Hepatocyte (in vitro differentiated cells): ENCODE measurements around the gene TSHZ1. TPM values are rescaled to one million over a fixed set of nuclear protein-coding genes. Genes with fewer than 3 reads are reported as not detected.

Source experiments
- DNase-seq: peaks from one replicate; pipeline ENCODE4 v3.0.0-alpha.2; 2016; ENCODE audit warnings: low spot score
- H2AFZ ChIP-seq: fragments of 200-600 bp; sonication (generic); 2 replicates; pipeline ENCODE4 v1.6.0; 2016; ENCODE audit warnings: antibody characterized with exemption, mild to moderate bottlenecking
- H3K27ac ChIP-seq: fragments of 200-600 bp; sonication (generic); 2 replicates; pipeline ENCODE4 v1.5.1; 2016; ENCODE audit warnings: mild to moderate bottlenecking
- H3K27me3 ChIP-seq: fragments of 200-600 bp; sonication (generic); 2 replicates; pipeline ENCODE4 v1.6.1; 2016
- H3K36me3 ChIP-seq: fragments of 200-600 bp; sonication (generic); replicated peaks from 2 replicates; pipeline ENCODE4 v1.5.1; 2016; ENCODE audit warnings: low read depth; ENCODE audit not compliant: insufficient read depth
- H3K4me1 ChIP-seq: fragments of 200-600 bp; sonication (generic); 2 replicates; pipeline ENCODE4 v1.5.1; 2016; ENCODE audit warnings: mild to moderate bottlenecking, moderate library complexity; ENCODE audit not compliant: insufficient read depth
- H3K4me2 ChIP-seq: fragments of 200-600 bp; sonication (generic); 2 replicates; pipeline ENCODE4 v1.6.0; 2016
- H3K4me3 ChIP-seq: fragments of 200-600 bp; sonication (generic); 2 replicates; pipeline ENCODE4 v1.5.1; 2016; ENCODE audit warnings: mild to moderate bottlenecking
- H3K79me2 ChIP-seq: fragments of 200-600 bp; sonication (generic); 2 replicates; pipeline ENCODE4 v1.6.0; 2017; ENCODE audit warnings: mild to moderate bottlenecking
- H3K9me2 ChIP-seq: fragments of 200-600 bp; sonication (generic); replicated peaks from 2 replicates; pipeline ENCODE4 v1.6.0; 2017; ENCODE audit warnings: mild to moderate bottlenecking; ENCODE audit not compliant: insufficient read depth
- H3K9me3 ChIP-seq: fragments of 200-600 bp; sonication (generic); 2 replicates; pipeline ENCODE4 v1.5.1; 2016; ENCODE audit warnings: low read depth, mild to moderate bottlenecking
- H4K20me1 ChIP-seq: fragments of 200-600 bp; sonication (generic); 2 replicates; pipeline ENCODE4 v1.6.0; 2016; ENCODE audit warnings: mild to moderate bottlenecking; ENCODE audit not compliant: insufficient read depth, poor library complexity, severe bottlenecking
- EZH2 ChIP-seq: fragments of 200-600 bp; sonication (generic); IDR thresholded peaks from 2 replicates; pipeline ENCODE4 v1.6.1; 2016; ENCODE audit warnings: antibody characterized with exemption, mild to moderate bottlenecking, borderline replicate concordance
- EZH2phosphoT487 ChIP-seq: fragments of 200-600 bp; sonication (generic); IDR thresholded peaks from one replicate; pipeline ENCODE4 v1.6.1; 2018; ENCODE audit warnings: antibody characterized with exemption, mild to moderate bottlenecking, low read depth, moderate library complexity; ENCODE audit not compliant: unreplicated experiment, severe bottlenecking
- WGBS: methylation state at CpG from one replicate; pipeline ENCODE4 v1.1.6; 2016; ENCODE audit warnings: low lambda C conversion rate; ENCODE audit errors: missing lambda C conversion rate; 5-methylcytosine and 5-hydroxymethylcytosine counted together
- polyA plus RNA-seq: library from polyadenylated mRNA; unstranded; fragments of >200 nt; fragmentation: Nextera tagmentation; extraction: Ambion mirVana; gene quantifications from 2 replicates; pipeline ENCODE4 v1.2.1, GENCODE V29; 2016
- total RNA-seq: library from RNA; depleted of rRNA; stranded (reverse); fragments of >200 nt; gene quantifications from 2 replicates; pipeline ENCODE4 v1.2.3, GENCODE V29; 2014
- TF ChIP-seq, protein P1 (sequence below): fragments of 200-600 bp; sonication (generic); IDR thresholded peaks from 2 replicates; pipeline ENCODE4 v1.5.1; 2016; ENCODE audit warnings: antibody characterized with exemption, mild to moderate bottlenecking; ENCODE audit not compliant: poor library complexity

TSHZ1 gene
- total and polyA plus RNA-seq, 2 experiments from 2014 or later = 8.5 to 13.1 TPM

DNA sequence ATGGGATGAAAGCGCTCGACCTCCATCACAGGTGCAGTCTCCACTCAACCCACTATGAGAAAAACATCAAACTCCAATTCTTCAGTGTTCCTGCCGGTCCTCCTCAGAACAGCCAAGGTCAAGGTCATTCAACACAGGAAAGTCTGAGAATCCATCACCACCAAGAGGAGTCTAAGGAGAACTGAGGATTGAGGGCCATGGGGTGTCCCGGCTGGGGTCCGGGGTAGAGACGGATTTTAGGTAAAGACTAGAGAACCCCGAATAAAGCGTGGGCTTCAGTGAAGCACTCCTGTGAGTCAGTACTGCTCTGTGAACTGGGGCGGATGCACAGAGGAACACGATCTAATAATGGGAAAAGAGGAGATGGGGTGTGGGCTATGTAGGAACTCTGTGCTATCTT is 43.5 kb upstream of the TSHZ1 start:
- 92% methylated on average over 10 of the region's 10 CpGs for WGBS
- DNase-seq = no peak
- Histone ChIP-seq H3K27me3 (no peaks in the 10 kb centered on the region), H4K20me1 (no peaks in the 10 kb centered on the region), H3K4me2 (no peak overlapping the region), H3K79me2 (no peaks in the 10 kb centered on the region), H3K4me3 (no peak overlapping the region), H3K9me3 (no peaks in the 10 kb centered on the region), H3K36me3 (no peaks in the 10 kb centered on the region), H3K4me1 (no peaks in the 10 kb centered on the region), H3K27ac (no peak overlapping the region), H3K9me2 (no peaks in the 10 kb centered on the region), H2AFZ (no peak overlapping the region)
- TF ChIP-seq EZH2phosphoT487 (no peak), EZH2 (no peak)
- TF ChIP-seq, protein P1, sequence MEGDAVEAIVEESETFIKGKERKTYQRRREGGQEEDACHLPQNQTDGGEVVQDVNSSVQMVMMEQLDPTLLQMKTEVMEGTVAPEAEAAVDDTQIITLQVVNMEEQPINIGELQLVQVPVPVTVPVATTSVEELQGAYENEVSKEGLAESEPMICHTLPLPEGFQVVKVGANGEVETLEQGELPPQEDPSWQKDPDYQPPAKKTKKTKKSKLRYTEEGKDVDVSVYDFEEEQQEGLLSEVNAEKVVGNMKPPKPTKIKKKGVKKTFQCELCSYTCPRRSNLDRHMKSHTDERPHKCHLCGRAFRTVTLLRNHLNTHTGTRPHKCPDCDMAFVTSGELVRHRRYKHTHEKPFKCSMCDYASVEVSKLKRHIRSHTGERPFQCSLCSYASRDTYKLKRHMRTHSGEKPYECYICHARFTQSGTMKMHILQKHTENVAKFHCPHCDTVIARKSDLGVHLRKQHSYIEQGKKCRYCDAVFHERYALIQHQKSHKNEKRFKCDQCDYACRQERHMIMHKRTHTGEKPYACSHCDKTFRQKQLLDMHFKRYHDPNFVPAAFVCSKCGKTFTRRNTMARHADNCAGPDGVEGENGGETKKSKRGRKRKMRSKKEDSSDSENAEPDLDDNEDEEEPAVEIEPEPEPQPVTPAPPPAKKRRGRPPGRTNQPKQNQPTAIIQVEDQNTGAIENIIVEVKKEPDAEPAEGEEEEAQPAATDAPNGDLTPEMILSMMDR = no peak

DNA sequence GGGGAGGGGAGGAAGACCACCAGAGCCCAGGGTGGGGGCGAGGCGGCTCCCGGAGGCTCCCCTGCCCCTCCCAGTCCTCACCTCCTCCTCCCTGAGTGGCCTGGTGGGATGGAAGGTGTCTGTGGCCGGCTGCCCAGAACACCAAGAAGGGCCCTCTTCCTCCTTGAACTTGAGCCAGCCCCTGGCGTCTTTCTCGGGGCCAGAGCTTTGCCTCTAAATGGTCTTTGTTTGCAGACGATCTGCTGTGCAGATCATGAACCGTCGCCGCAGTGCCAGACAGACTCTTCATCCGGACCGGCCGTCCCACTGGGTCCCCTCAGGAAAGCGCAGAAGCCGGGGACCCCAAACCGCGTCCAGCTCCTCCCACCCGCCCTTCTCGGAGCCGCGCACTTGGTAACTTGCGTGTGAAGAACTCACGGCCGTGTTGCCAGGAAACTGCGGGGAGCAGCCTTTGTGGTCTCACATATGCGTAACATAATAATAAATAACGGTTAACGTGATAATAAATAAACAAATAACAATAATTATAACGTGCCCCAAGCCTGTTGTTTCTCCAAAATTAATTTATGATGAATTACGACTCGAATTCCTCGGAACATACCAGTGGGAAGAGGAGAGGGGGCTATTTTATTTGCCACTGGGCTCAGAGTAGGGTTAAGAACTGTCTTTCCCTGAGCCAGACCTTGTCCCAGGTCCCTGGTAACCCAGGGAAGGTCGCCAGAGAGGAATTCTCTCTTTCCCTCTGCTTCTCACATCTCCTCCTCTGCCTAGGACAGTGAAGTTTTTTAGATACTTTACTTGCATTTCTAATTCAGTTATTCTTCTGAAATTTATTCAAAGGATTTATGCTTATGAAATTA is 42.6 kb upstream of the TSHZ1 start:
- Histone ChIP-seq H2AFZ (no peak overlapping the region), H3K9me3 (no peaks in the 10 kb centered on the region), H3K4me1 (no peaks in the 10 kb centered on the region), H3K4me2 (no peak overlapping the region), H3K9me2 (no peaks in the 10 kb centered on the region), H4K20me1 (no peaks in the 10 kb centered on the region), H3K79me2 (no peaks in the 10 kb centered on the region), H3K27me3 (no peaks in the 10 kb centered on the region), H3K4me3 (no peak overlapping the region), H3K27ac (no peak overlapping the region), H3K36me3 (no peaks in the 10 kb centered on the region)
- WGBS = 90% methylated on average over 31 of the region's 33 CpGs
- TF ChIP-seq EZH2 (no peak), EZH2phosphoT487 (no peak)
- DNase-seq = no peak

DNA sequence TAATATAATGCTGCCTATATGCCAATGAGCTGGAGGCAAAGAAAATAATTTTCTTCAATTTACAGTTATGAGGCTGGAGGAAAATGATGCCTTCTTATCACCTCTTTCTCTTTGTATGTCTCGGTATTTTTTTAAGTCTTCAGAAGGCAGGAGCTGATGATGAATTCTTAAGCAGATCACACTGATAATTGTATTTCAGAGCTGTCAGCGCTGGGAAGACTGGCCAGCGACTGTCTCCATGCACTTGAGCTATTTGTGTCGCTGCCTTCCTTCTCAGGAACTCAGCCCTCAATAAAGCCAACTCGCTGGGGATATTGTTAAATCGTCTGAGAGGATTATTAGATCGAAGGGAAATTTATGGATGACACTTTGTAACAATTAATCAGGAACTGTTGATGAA is 42.0 kb upstream of the TSHZ1 start:
- no peak overlapping the region for H3K4me2 ChIP-seq
- TF ChIP-seq EZH2 = no peak
- no peak for TF ChIP-seq EZH2phosphoT487
- TF ChIP-seq, protein P1 = no peak
- WGBS = 72% methylated on average over 7 of the region's 7 CpGs

DNA sequence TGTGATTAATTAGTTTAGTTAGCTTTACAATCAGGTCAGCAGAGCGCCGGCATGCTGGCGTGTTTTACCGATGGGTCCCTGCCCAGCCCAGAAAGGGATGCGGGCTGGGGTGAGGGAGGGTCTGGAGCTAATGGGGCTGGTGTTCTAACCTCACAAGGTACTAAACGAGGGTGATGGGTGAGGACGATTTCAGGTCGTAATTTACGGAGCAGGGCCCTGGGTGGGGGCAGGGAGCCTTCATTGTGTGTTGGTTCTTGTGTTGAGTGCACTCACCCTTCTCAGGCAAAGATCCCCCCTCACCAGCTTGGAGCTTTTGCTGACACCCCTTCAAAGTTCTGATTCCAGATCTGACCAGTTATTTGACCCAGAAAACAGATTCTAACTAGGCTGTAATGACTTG is 41.2 kb upstream of the TSHZ1 start:
- H3K4me3 ChIP-seq = no peak overlapping the region
- DNase-seq = no peak
- H3K27ac ChIP-seq = no peak overlapping the region
- no peaks in the 10 kb centered on the region for H3K9me2 ChIP-seq
- H2AFZ ChIP-seq = no peak overlapping the region
- no peaks in the 10 kb centered on the region for H4K20me1 ChIP-seq
- no peaks in the 10 kb centered on the region for H3K27me3 ChIP-seq
- H3K4me1 ChIP-seq = no peaks in the 10 kb centered on the region
- H3K79me2 ChIP-seq = no peaks in the 10 kb centered on the region
- TF ChIP-seq EZH2phosphoT487 (no peak), EZH2 (no peak)
- TF ChIP-seq, protein P1 = no peak
- H3K4me2 ChIP-seq = no peak overlapping the region
- no peaks in the 10 kb centered on the region for H3K9me3 ChIP-seq
- no peaks in the 10 kb centered on the region for H3K36me3 ChIP-seq
- 96% methylated on average over 5 of the region's 9 CpGs for WGBS

More for the DNA sequence above, 42.0 kb upstream of the TSHZ1 start:
- H3K9me2 ChIP-seq = no peaks in the 10 kb centered on the region
- H2AFZ ChIP-seq = no peak overlapping the region
- no peaks in the 10 kb centered on the region for H3K36me3 ChIP-seq
- no peak overlapping the region for H3K27ac ChIP-seq
- no peaks in the 10 kb centered on the region for H3K27me3 ChIP-seq
- no peaks in the 10 kb centered on the region for H3K4me1 ChIP-seq
- DNase-seq = no peak
- no peaks in the 10 kb centered on the region for H3K79me2 ChIP-seq
- no peaks in the 10 kb centered on the region for H3K9me3 ChIP-seq
- no peaks in the 10 kb centered on the region for H4K20me1 ChIP-seq
- no peak overlapping the region for H3K4me3 ChIP-seq
